HepG2 (cell line): ENCODE measurements around the gene CCDC106. TPM values are rescaled to one million over a fixed set of nuclear protein-coding genes. Genes with fewer than 3 reads are reported as not detected.

Source experiments
- FOXA3 ChIP-seq: IDR thresholded peaks from 2 replicates; pipeline ENCODE4 v1.6.1; 2016; ENCODE audit warnings: missing genetic modification reagents, missing compliant biosample characterization
- MAZ ChIP-seq, 2 experiments: sonication (generic) in 1 of 2; formaldehyde crosslinking in 1 of 2; IDR thresholded peaks; 2 replicates each; pipeline versions ENCODE4 v1.5.0 to v1.6.1; 2012 to 2020; ENCODE audit warnings: low read depth in 2 of 2, mild to moderate bottlenecking in 2 of 2, borderline replicate concordance in 1 of 2, improper control_type of control experiment in 1 of 2, low read length in 1 of 2, missing genetic modification reagents in 1 of 2, moderate library complexity in 1 of 2
- SMAD9 ChIP-seq: sonication (generic); formaldehyde crosslinking; IDR thresholded peaks from 2 replicates; pipeline ENCODE4 v1.5.1; 2020; ENCODE audit warnings: mild to moderate bottlenecking, missing genetic modification reagents
- SMYD3 ChIP-seq: sonication (generic); formaldehyde crosslinking; IDR thresholded peaks from 2 replicates; pipeline ENCODE4 v1.8.1; 2023; ENCODE audit warnings: mild to moderate bottlenecking, missing genetic modification reagents
- SOX5 ChIP-seq: IDR thresholded peaks from 2 replicates; pipeline ENCODE4 v1.6.1; 2016; ENCODE audit warnings: borderline replicate concordance
- TBX3 ChIP-seq: fragments of 450-650 bp; IDR thresholded peaks from 2 replicates; pipeline ENCODE4 v1.6.1; 2017; ENCODE audit warnings: antibody characterized with exemption, mild to moderate bottlenecking, inconsistent platforms, borderline replicate concordance
- ZIK1 ChIP-seq: sonication (generic); formaldehyde crosslinking; IDR thresholded peaks from 2 replicates; pipeline ENCODE4 v1.5.0; 2020; ENCODE audit warnings: mild to moderate bottlenecking, low read depth, missing genetic modification reagents, borderline replicate concordance
- ZNF343 ChIP-seq: sonication (generic); formaldehyde crosslinking; IDR thresholded peaks from 2 replicates; pipeline ENCODE4 v1.4.0; 2020; ENCODE audit warnings: mild to moderate bottlenecking, missing genetic modification reagents
- ZNF354B ChIP-seq: sonication (generic); formaldehyde crosslinking; IDR thresholded peaks from 2 replicates; pipeline ENCODE4 v1.8.0; 2022; ENCODE audit warnings: mild to moderate bottlenecking, missing genetic modification reagents
- ZNF570 ChIP-seq: sonication (generic); formaldehyde crosslinking; IDR thresholded peaks from 2 replicates; pipeline ENCODE4 v1.4.0; 2020; ENCODE audit warnings: mild to moderate bottlenecking, missing genetic modification reagents, borderline replicate concordance
- ZNF616 ChIP-seq: sonication (generic); formaldehyde crosslinking; IDR thresholded peaks from 2 replicates; pipeline ENCODE4 v1.5.0; 2020; ENCODE audit warnings: low read depth, mild to moderate bottlenecking, missing genetic modification reagents
- ZNF678 ChIP-seq: sonication (generic); formaldehyde crosslinking; IDR thresholded peaks from 2 replicates; pipeline ENCODE4 v1.4.0; 2020; ENCODE audit warnings: mild to moderate bottlenecking, missing genetic modification reagents
- ZNF75D ChIP-seq: sonication (generic); formaldehyde crosslinking; IDR thresholded peaks from 2 replicates; pipeline ENCODE4 v1.8.1; 2023; ENCODE audit warnings: missing genetic modification reagents, mild to moderate bottlenecking, borderline replicate concordance
- ZNF781 ChIP-seq: sonication (generic); formaldehyde crosslinking; IDR thresholded peaks from 2 replicates; pipeline ENCODE4 v1.5.1; 2020; ENCODE audit warnings: borderline replicate concordance, mild to moderate bottlenecking, missing genetic modification reagents; ENCODE audit errors: not compliant biosample characterization
- ZSCAN31 ChIP-seq: sonication (generic); formaldehyde crosslinking; IDR thresholded peaks from 2 replicates; pipeline ENCODE4 v1.5.0; 2020; ENCODE audit warnings: low read depth, mild to moderate bottlenecking, missing genetic modification reagents
- polyA plus RNA-seq, 8 experiments: library from polyadenylated mRNA; depleted of rRNA in 3 of 8; stranded (reverse) in 7 of 8; unstranded in 1 of 8; fragments of >200 nt; fragmentation: Illumina TruSeq in 4 of 8; extraction: Trizol in 4 of 8; gene quantifications; 2 replicates each; pipeline versions ENCODE4 v1.2.1 to v1.2.3, GENCODE V29; 2011 to 2016; ENCODE audit warnings: low read depth in 4 of 8, missing spikeins in 1 of 8, mixed read lengths in 1 of 8; ENCODE audit not compliant: insufficient read depth in 1 of 8
- total RNA-seq, 5 experiments: library from RNA; depleted of rRNA; stranded (reverse); fragments of >200 nt; fragmentation: Illumina TruSeq; extraction: Trizol; gene quantifications; 2 replicates each; pipeline ENCODE4 v1.2.3, GENCODE V29; 2016; ENCODE audit warnings: low read depth in 1 of 5
- TF ChIP-seq, protein P1 (sequence below): sonication (generic); formaldehyde crosslinking; IDR thresholded peaks from 2 replicates; pipeline ENCODE4 v1.5.0; 2020; ENCODE audit warnings: mild to moderate bottlenecking, low read depth, missing genetic modification reagents, borderline replicate concordance
- TF ChIP-seq, protein P2 (sequence below): sonication (generic); formaldehyde crosslinking; IDR thresholded peaks from 2 replicates; pipeline ENCODE4 v1.4.0; 2020; ENCODE audit warnings: missing genetic modification reagents, mild to moderate bottlenecking, borderline replicate concordance
- TF ChIP-seq, protein P3 (sequence below): IDR thresholded peaks from 2 replicates; pipeline ENCODE4 v1.6.1; 2016; ENCODE audit warnings: low read depth

CCDC106 gene
- total and polyA plus RNA-seq, 2 of the 13 experiments (the other 11 are each of a cell fraction or from before 2014, with no cell fraction given) = 4.7 to 8.8 TPM

DNA sequence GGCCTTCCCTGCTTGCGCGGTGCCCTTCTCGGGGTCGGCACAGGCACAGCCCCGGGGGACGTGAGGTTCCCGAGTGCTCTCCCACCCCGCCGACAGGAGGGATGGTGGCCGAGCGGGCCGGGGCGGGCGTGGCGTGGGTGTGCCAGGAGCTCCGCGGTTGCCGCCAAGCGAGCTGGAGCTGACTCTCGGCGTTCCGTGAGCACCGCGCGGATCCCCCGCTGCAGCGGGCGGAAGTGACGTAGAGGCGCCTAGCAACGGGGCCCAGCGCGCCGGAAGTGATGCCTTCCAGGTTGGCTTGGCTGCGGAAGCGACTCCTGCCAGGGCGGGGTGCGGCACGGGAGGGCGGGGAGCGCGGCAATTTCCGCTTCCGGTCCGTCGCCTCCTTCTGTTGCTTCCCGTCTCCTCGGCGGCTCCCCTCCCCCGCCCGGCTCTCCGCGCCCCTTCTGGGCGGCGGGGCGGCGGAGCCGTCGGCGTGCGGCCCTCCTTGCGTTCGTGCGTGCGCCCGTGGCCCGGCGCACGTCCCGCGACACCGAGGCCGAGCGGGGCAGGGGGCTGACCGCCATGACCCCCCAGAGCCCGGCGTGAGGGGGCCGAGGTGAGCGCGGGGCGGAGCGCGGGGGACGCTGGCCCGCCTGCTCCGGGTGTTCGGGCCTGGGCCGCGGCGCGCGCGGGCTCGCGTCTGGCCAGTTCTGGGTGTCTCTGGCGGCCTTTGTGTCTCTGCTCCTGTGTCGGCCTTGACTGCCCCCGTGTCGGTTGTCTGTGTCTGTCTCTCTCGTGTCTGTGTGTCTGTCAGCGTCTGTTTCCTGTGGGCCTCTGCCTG, 27.0 kb downstream of the CCDC106 start, which contains the start of gene EPN1 (continued):
- TF ChIP-seq SOX5 (CRISPR knock-in tag) (no peak), ZNF354B (CRISPR knock-in tag) (no peak), SMYD3 (CRISPR knock-in tag) (no peak), ZIK1 (CRISPR knock-in tag) (no peak), ZNF343 (CRISPR knock-in tag) (peak; percentile 61; the same call in 1 of the 2 replicates), ZNF570 (CRISPR knock-in tag) (no peak), SMAD9 (CRISPR knock-in tag) (no peak), ZNF75D (CRISPR knock-in tag) (no peak), ZSCAN31 (peak; percentile 84), FOXA3 (peak; percentile 38; the same call in 1 of the 2 replicates), MAZ (IDR thresholded peaks at IDR 0.05; ENCODE audit: borderline replicate concordance, low read depth, low read length) (peak; percentile 90; the same call in 1 of the 2 replicates), MAZ (CRISPR knock-in tag; IDR thresholded peaks at IDR 0.05; ENCODE audit: low read depth) (peak; percentile 94), ZNF781 (CRISPR knock-in tag) (no peak), ZNF616 (CRISPR knock-in tag) (no peak), ZNF678 (peak; percentile 64; the same call in 1 of the 2 replicates), TBX3 (no peak)
- TF ChIP-seq, protein P1, sequence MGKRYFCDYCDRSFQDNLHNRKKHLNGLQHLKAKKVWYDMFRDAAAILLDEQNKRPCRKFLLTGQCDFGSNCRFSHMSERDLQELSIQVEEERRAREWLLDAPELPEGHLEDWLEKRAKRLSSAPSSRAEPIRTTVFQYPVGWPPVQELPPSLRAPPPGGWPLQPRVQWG (CRISPR knock-in tag) = no peak
- TF ChIP-seq, protein P2, sequence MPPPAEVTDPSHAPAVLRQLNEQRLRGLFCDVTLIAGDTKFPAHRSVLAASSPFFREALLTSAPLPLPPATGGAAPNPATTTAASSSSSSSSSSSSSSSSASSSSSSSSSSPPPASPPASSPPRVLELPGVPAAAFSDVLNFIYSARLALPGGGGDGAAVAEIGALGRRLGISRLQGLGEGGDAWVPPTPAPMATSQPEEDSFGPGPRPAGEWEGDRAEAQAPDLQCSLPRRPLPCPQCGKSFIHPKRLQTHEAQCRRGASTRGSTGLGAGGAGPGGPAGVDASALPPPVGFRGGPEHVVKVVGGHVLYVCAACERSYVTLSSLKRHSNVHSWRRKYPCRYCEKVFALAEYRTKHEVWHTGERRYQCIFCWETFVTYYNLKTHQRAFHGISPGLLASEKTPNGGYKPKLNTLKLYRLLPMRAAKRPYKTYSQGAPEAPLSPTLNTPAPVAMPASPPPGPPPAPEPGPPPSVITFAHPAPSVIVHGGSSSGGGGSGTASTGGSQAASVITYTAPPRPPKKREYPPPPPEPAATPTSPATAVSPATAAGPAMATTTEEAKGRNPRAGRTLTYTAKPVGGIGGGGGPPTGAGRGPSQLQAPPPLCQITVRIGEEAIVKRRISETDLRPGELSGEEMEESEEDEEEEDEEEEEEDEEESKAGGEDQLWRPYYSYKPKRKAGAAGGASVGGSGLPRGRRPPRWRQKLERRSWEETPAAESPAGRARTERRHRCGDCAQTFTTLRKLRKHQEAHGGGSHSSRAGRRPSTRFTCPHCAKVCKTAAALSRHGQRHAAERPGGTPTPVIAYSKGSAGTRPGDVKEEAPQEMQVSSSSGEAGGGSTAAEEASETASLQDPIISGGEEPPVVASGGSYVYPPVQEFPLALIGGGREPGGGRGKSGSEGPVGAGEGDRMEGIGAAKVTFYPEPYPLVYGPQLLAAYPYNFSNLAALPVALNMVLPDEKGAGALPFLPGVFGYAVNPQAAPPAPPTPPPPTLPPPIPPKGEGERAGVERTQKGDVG (CRISPR knock-in tag) = no peak
- TF ChIP-seq, protein P3, sequence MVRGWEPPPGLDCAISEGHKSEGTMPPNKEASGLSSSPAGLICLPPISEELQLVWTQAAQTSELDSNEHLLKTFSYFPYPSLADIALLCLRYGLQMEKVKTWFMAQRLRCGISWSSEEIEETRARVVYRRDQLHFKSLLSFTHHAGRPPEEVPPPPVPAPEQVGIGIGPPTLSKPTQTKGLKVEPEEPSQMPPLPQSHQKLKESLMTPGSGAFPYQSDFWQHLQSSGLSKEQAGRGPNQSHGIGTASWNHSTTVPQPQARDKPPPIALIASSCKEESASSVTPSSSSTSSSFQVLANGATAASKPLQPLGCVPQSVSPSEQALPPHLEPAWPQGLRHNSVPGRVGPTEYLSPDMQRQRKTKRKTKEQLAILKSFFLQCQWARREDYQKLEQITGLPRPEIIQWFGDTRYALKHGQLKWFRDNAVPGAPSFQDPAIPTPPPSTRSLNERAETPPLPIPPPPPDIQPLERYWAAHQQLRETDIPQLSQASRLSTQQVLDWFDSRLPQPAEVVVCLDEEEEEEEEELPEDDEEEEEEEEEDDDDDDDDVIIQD (CRISPR knock-in tag) = no peak
